GM23248 (cell line): ENCODE measurements around the gene SH3RF2.

Source experiments
- EZH2 ChIP-seq: fragments of 200-600 bp; sonication (generic); IDR thresholded peaks from 2 replicates; pipeline ENCODE4 v1.6.1; 2018; ENCODE audit warnings: antibody characterized with exemption, mild to moderate bottlenecking; ENCODE audit not compliant: insufficient read depth, poor library complexity, severe bottlenecking
- EZH2phosphoT487 ChIP-seq: fragments of 200-600 bp; sonication (generic); IDR thresholded peaks from 2 replicates; pipeline ENCODE4 v1.6.1; 2018; ENCODE audit warnings: antibody characterized with exemption, moderate library complexity, mild to moderate bottlenecking, low read depth; ENCODE audit not compliant: insufficient read depth

DNA sequence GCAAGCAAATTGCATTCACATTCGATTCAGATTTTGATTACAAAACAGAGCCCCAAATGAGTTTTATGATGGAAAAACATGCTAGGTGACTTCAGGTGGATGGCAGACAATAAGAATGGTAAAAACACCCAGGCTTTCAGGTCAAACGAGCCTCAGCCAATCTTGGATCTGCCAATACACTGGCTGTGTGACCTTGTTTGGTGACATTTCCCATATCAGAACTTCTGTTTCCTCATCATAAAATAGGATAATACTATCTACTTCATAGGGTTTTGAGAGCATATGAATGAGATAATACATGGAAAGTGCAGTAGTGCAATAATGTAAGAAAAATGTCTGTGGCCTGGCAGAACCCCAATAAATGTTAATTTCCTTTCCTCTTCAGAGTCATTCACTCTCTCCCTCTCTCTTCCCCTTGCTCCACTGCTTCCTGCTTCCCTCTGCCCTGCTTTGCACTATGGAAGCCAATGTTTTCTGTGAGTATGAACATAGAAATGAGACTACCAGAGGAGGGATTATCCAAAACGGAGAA is 54.7 kb downstream of the SH3RF2 start:
- TF ChIP-seq EZH2 (no peak), EZH2phosphoT487 (no peak)
